ENCODE results near the gene MPHOSPH9.

MPHOSPH9 gene

DNA sequence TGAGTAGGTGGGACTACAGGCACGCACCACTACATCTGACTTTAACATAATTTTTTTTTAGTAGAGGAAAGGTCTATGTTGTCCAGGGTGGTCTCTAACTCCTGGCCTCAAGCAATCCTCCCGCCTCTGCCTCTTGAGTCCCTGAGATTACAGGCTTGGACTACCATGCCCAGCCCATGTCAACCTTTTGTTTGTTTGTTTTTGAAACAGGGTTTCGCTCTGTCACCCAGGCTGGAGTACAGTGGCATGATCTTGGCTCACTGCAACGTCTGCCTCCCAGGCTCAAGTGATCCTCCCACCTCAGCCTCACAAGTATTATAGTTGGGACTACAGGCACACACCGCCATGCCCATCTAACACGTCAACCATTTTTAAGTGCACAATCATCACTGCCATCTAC is 111.3 kb downstream of the MPHOSPH9 start:
- no peak for DNase-seq

DNA sequence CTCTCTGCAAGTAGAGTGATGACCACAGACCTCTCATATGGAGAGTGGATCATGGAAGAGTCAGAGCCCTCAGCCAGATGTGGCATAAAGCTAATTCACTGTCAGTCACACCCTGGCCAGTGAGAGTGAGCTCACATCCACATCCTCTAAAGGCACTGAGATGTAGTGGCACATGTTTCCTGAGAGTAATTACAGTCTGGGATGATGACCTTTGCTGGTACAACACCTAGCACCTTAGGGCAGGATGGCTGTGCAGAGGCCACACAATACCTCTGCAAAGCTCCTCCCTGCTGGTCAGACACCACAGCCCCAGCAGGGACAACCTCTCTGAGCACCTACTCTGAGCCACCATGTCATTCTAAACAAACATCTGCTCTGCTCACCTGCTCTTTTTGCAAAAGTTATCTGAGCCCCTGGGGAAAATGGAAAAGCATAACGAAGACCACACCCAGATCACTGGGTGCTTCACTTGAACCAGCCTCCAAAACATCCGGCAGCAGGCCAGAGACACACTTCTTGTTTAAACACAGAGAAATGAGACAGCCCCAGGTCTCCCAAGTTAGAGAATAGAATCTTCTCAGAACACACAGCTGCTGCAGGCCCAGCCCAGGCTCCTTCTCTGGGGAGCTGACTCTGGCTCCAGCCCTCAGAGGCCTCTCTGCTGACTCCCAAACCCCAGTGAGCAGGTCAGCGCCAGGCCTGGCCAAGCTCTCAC is 112.3 kb downstream of the MPHOSPH9 start:
- no peak for DNase-seq

DNA sequence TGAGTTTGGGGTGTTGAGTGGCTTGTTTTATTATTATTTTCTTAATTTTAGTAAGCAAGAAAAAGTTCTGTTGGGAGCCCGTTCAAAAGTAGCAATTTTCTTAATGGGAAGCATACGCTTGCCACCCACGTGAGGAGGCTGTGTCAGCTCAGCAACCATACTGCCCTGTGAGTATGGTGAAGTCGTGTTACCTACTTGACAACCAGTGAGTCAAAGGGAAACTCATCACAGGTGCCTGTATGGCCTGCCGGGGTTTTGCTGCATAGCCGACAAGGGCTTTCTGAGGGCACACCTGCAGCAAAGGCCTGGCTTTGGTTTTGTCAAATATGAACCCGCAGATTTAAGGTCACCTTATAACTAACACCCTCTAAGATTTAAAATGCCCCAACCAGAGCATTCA is 113.1 kb downstream of the MPHOSPH9 start:
- DNase-seq, result no peak

DNA sequence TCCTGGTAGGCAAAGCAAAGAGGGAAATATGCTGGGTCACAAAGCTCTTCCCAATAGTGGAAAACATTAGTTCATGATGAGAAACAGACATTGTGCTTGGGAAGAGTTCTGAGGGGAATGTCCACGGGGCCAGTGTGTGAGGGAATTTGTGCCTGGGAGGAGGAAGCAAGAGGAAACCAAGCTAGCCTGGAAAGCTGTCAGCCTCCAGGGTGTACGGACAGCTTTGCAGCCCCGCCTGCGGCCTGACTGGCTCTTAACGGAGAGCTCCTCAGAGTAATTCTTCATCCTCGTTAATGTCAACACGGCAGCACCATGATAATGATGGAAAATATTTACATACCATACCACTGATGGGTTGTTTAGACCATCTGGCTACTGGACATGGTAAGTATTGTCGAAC is 114.4 kb downstream of the MPHOSPH9 start:
- no peak for DNase-seq

DNA sequence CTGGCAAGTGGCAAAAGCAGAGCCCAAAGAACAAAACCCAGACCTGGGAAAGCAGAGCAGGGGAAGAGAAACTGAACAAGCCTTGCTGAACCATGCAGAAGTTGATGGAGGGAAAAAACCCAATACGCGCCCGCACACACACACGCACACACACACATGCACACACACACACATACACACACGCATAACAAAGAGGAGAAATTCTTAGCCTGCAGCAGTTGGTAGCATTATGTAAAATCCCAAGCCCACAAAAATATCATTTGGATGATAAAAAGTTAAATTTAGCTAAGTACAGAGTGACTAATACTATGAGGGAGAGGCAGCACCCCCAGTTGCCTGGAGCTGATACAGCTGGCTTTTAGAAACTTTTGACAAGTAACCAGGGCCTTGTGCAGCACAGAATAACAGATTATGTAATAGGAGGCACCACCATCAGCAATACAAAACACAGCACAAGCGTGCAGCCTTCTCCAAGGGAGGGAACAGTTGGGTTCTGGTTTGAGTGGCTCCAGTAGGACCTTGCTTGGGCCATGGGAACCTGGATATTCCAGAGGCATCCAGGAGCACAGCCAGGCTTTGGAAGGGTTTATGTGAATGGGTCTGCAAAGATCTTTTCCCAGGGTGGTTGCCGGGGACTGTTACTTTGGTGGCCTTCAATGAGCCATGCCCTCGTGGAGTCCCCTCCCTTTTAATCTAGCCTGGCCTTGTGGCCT is 117.4 kb downstream of the MPHOSPH9 start:
- no peak for DNase-seq

DNA sequence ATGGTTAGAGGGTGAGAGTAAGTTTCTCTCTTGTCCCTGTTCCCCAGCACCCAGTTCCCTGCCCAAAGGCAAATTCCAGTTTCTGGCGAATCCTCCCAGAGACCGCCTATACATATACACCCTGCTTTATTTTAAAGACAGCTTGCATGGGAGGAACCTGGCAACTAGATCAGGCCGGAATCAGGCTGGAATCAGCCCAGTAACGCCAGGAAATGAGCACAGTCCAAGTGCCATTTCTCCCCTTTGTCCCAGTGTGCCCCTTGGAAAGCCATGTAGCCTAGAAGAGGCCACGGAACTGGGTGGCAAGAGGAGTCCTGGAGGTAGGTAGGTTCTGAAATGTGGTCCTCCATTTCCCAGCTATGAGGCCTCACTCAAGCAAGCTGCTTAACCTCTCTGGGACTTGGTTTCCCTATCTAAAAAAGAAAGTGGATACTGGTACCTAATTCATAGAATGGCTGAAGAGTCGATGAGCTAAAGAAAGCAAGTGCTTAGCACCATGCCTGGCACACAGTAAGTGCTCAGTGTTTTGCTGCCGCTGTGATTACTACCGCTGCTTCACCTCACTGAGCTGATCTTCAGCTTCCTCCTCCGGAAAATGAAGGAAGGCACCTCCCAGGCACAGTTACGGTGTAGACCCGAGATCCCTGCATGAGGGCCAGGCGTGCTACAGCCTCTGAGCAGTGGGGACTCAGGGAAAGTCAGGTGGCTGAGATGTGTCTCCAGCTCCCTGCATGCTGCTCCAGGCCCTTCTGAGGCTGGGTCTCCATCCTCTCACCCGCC is 118.4 kb downstream of the MPHOSPH9 start:
- DNase-seq, result no peak

DNA sequence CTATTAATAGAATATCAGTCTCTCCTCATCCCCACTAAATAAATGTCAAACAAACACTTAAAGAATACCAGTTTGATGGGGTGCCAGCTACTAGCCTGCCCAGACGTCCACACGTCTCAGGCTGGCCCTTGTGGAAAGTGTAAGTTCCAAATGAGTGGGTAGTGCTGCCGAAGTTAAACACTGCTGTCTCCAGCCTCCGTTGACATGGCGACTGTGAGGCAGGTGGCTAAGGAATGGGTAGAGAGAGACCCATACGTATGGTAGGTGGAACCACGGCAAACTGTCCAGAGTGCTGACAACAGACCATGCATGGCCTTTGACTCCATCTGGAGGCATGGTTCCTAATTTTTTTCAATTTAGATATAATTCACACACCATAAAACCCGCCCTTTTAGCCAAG is 119.9 kb downstream of the MPHOSPH9 start:
- no peak for DNase-seq

DNA sequence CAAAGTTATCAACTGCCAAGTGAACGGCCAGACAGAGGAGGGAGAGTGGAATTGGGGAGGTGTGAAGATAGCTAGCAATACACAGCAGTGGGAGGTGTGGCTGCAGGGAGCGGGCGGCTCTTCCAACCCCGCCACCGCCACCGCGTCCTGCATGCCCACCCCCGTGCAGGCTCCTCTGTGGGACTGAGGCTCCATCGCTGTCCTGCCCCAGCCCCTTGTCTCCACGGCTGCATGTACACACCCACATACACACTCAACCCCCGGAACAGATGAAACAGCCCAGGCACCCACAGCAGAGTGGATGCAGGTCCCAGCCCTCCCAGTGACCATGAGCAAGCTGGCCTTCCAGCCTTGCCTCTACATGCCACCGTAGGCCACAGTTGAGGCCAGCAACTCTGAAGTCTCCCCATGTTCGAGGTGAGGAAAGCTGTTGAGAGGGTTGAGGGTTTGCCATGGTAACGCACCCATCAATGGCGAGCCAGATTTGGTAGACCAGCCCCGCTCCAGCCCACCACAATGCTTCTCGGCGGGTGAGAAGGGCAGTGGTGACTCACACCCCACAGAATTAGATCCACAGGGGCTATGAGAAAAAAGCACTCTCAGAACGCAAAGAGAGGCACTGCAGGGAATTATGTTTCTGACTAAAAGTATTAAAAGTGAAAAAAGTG is 121.3 kb downstream of the MPHOSPH9 start:
- no peak for DNase-seq

DNA sequence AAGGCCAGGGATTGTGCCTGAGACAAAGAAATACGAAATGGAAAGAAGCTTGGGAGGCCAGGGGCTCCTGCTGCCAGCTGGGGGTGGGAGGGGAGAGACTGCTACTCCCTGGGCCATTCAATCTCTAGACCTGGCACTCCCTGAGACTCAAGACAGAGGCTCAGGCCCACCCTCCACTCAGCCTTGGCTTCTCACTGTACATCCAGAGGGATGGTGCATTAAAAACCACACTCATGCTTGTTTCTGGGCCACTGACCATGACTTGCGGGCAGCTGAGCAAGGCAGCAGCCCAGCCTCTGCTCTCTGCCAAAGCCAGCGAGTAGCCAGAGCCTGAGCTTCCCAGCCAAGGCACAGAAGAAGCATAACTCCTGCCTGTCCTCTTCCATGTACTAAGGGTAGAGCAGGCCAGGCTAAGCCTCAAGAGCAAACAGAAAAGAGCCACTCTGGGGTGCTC is 123.6 kb downstream of the MPHOSPH9 start:
- DNase-seq, result no peak

DNA sequence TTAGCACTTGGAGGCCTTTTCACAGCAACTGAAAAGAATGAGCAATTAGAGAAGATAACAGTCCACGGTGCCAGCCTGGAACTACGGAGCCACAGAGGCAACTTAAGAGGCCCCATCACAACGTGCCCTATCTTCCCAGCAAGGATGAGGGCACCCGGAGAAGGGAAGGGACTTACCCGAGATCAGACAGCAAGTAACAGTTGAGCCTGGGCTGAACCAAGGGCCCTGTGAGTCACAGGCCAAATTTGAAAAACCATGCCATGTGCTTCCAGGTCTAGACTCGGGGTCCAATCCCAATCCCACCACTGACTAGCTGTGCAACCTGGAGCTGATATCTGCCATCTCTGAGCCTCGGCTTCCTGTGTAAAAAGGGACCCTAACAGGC is 124.3 kb downstream of the MPHOSPH9 start:
- DNase-seq, result no peak

DNA sequence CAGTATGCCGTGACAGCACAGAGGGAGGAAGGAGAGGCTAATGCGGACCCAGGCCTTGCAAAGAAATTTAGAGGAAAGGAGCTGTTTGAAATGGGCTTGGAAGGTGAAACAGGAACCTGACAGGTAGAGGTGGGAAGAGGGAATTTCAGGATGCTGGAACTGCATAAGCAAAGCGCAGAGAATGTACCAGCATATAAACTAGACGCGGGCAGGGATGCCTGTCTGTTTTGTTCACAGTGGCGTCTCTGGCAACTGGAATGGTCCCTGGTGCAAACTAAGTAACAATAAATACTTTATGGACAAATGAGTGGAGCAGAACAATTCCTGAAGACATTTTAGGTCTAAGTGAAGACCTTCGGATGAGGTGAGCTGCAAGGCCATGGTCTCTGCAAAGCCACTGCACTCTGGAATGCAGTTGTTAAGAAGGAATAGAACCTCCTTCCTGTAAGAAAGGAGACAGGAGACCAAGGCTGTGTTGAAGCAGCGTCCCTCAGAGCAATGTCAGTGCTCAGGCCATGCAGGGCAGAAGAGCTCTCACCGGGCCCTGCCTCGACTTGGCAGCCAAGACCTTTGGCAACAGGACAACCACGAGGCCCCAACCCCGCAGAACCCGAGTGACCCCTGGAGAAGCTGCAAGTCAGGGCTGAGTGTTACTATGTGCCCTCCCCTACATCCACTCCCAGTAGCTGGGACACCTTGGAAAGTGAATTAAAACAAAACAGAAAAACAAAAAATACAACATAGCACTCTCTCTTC is 124.8 kb downstream of the MPHOSPH9 start:
- no peak for DNase-seq

DNA sequence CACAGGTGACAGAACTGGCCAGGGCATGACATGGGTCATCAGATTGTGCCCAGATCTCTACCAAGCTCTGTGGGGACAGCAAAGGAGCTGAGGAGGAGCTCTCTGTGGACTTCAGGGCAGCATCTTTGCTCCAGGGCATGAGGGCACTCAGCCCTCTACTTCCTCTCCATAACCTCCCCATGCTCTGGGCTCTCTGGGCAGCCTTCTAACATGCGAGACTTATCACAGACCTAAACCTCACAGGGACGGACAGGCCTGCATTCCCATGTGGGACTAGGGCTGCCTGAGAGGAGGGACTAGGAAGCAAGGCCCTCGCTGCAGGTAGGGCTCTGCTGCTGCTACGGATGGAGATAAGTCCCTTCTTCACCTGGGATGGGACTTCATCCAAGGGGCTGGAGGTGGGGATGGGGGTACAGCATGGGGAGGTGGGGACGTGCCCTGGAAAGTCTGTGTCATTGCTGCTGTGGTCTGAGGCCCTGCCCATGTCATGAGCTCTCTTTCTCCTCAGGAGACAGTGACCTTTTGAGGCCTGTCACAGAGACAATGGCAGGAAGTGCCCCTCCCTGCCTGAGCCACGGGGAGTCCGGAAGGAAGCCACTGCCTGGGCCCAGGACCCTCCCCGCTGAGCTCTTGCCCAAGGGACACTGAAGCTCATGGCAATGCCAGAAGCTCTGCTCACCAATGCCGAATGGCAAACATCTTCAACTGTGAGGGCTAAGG is 126.1 kb downstream of the MPHOSPH9 start:
- no peak for DNase-seq

DNA sequence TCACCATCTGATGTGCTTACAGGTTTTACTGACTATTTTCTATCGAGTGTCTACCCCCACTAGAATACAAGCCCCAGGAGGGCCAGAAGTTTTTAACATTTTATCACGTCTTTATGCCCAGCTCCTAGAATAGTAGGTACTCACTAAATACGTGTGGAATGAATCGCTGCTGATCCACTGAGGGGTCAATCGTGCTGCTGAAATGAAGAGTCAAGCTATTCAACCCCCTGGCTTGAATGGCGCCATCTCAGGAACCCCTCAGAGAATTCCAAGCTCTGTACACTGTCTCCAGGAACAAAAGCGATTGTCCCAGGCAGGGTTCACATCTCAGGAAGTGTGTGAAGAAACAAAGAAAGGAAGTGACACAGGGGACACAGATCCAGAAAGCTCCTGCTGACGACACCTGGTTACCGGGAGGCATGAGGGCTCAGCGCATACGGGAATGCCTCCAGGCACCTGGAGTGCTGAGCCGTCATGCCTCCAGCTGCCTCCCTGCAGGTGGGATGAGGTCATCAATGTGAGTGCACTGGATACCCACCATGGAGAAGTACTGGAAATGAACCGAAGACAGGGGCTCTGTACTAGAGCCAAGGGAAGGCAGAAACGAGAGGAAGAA is 127.6 kb downstream of the MPHOSPH9 start:
- no peak for DNase-seq

DNA sequence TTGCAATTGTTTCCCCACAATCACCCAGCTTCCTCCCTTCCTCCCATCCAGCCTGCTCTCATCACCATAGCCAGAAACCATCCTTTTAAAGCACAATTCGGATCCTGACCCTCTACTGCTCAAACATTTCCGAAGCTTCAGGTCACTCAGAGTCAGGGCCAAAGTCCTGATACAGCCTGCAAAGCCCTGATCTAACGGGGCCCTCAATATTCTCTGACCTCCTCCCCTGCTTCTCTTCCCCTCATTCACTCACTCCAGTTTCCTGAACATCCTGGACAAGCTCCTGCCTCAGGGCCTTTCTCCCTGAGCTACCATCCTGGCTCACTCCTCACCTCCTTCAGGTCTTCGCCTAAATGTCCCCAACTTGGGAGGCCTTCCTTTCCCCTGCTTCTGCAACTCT is 128.1 kb downstream of the MPHOSPH9 start:
- DNase-seq, result no peak
